ENCODE measurements around the gene AKT1. TPM values are rescaled to one million over a fixed set of nuclear protein-coding genes. Genes with fewer than 3 reads are reported as not detected.
"Not testable (repeated sequence)": the region's sequence is repeated elsewhere in the genome, so short reads cannot be mapped to it uniquely, and the experiment has no call there.

The AKT1 gene
- total RNA-seq, 1 donor from 2014 or later, result 140 TPM

DNA sequence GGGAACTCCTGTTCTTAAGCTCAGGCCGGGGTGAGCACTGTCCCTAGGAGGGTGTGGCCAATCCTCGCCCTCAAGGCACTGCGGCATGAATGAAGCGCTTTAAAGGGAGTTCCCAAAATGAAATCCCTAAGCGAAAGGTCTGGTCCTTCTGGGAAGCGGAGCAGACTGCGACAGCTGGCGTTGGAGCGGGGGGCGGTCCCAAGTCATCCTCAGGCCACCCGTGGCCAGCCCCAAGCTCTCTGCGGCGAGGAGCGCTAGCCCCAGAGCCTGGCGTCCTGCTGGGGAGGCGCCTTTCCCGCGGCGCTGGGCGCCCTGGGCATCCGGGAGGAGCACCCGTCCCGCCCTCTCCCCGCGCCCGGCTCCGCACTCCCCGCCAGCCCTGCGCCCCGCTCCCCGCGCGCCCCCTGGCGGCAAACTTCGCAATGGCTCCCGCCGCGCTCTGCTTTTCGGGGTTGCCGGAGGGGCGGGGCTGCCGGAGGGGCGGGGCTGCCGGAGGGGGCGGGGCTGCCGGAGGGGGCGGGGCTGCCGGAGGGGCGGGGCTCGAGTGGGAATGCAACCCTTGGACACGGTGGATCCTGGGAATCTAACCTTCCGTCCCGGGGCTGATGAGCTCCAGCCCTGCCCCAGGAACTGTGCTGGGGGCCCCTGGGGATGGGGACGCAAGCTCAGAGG is 30.8 kb upstream of the AKT1 start:
- Mint-ChIP-seq H3K36me3 (ENCODE audit: low read depth) (peaks cover 2% of the 10 kb centered on the region), H3K27ac (no peak overlapping the region), H3K9me3 (peaks cover 7% of the 10 kb centered on the region), H3K4me3 (peak overlapping the region; percentile 57), H3K4me1 (ENCODE audit: low read depth) (peaks cover 15% of the 10 kb centered on the region), H3K27me3 (ENCODE audit: insufficient read depth) (peaks cover 35% of the 10 kb centered on the region)
- DNase-seq (ENCODE audit: low spot score), result peak; percentile 92
- intact Hi-C loops (cut with micrococcal nuclease), result loop anchor here (1.0 to 2.0 kb wide), 7 partner anchors 26 to 149 kb away; partner anchors contain the start of genes ADSS1 and CEP170B

DNA sequence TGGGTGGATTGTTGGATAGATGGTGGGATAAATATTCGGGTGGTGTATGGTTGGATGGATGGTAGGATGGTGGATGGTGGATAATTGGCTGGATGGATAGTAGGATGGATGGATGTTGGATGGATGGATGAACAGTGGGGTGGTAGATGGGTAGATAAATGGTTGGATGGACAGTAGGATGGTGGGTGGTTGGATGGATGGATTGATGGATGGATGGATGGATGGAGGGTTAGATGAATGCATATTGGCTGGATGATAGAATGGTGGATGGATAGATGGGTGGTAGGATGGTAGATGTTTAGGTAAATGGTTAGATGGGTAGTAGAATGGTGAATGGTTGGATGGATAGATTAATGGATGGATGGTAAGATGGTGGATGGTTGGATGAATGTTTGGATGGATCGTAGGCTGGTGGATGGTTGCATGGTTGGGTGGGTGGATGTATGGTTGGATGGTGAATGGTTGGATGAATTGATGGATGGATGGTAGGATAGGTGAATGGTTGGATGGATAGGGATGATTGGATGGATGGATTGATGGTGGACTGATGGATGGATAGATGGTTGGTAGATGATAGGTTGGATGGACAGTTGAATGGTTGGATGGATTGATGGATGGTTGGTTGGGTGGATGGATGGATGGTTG is 28.9 kb upstream of the AKT1 start:
- peaks cover 7% of the 10 kb centered on the region for H3K9me3 Mint-ChIP-seq
- peaks cover 26% of the 10 kb centered on the region for H3K27me3 Mint-ChIP-seq (ENCODE audit: insufficient read depth)
- H3K27ac Mint-ChIP-seq, result no peak overlapping the region
- DNase-seq (ENCODE audit: low spot score), result no peak
- intact Hi-C loops (cut with micrococcal nuclease), result no loop called here
- peaks cover 2% of the 10 kb centered on the region for H3K36me3 Mint-ChIP-seq (ENCODE audit: low read depth)
- peak overlapping the region; percentile 47 for H3K4me3 Mint-ChIP-seq
- peaks cover 15% of the 10 kb centered on the region for H3K4me1 Mint-ChIP-seq (ENCODE audit: low read depth)

DNA sequence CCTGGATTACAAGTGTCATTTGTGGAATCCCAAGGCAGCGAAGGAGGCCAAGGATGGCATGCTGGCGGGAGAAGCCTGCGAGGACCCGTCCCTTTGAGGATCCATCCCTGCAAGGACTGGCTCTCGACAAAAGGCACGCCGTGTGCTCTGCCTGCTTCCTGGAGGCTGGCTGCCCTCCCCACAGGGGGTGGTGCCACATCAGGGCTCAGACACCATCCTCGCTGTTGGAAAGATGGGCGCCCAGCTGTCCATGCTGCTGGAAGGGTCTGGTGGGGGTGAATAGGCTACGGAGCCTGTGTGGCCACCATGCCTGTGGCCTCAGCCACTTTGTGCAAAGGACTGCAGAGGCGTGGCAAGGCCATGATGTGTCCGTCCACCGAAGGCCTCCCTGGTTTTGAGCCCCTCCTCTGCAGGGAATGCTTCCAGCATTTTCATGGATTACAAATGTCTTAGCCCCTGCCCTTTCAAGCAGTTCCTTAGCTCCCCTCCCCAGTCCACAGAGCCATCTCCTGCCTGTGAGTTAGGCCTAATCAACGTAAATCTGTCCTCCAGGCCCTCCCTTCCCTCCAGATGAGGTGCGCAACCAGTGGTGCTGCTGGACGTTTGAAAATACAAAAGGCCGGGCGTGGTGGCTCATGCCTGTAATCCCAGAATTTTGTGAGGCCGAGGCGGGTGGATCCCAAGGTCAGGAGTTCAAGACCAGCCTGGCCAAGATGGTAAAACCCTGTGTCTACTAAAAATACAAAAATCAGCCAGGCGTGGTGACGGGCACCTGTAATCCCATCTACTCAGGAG is 27.5 kb upstream of the AKT1 start:
- peaks cover 25% of the 10 kb centered on the region for H3K27me3 Mint-ChIP-seq (ENCODE audit: insufficient read depth)
- DNase-seq (ENCODE audit: low spot score), result no peak
- H3K27ac Mint-ChIP-seq, result no peak overlapping the region
- intact Hi-C loops (cut with micrococcal nuclease), result no loop called here
- peaks cover 15% of the 10 kb centered on the region for H3K4me1 Mint-ChIP-seq (ENCODE audit: low read depth)
- H3K36me3 Mint-ChIP-seq (ENCODE audit: low read depth), result peaks cover 2% of the 10 kb centered on the region
- peaks cover 7% of the 10 kb centered on the region for H3K9me3 Mint-ChIP-seq
- H3K4me3 Mint-ChIP-seq, result no peak overlapping the region

DNA sequence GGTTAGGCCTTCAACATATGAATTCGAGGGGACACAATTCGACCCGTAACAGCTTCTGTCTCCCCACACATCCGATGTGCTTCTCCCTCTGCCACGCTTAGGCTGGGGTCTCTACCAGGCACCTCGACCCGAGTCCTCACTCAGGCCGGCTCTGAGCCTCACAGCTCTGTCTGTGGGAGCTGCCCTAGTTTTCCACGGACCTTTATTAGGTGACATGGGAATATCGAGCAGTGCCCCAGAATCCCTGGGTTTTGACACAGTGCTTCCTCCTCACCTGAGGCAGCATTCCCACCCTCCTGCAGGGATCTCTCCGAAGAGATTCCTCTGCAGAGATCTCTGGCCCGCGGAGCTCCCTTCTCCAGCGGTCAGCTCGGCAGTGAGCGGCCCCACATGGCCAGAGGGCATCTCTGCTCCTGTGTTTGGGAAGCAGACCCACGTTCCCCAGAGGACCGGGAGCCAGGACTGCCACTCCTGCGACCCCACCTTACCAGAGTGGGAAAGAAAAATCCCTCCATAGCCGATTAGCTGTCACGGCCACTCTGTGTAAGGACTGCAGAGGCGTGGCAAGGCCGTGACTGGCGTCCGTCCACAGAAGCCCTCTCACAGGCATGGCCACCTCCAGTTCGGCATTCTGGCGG is 26.5 kb upstream of the AKT1 start:
- H3K27ac Mint-ChIP-seq, result no peak overlapping the region
- DNase-seq (ENCODE audit: low spot score), result no peak
- intact Hi-C loops (cut with micrococcal nuclease), result no loop called here
- H3K4me1 Mint-ChIP-seq (ENCODE audit: low read depth), result peaks cover 10% of the 10 kb centered on the region
- peaks cover 18% of the 10 kb centered on the region for H3K27me3 Mint-ChIP-seq (ENCODE audit: insufficient read depth)
- H3K4me3 Mint-ChIP-seq, result no peak overlapping the region
- peaks cover 2% of the 10 kb centered on the region for H3K36me3 Mint-ChIP-seq (ENCODE audit: low read depth)
- peaks cover 7% of the 10 kb centered on the region for H3K9me3 Mint-ChIP-seq

DNA sequence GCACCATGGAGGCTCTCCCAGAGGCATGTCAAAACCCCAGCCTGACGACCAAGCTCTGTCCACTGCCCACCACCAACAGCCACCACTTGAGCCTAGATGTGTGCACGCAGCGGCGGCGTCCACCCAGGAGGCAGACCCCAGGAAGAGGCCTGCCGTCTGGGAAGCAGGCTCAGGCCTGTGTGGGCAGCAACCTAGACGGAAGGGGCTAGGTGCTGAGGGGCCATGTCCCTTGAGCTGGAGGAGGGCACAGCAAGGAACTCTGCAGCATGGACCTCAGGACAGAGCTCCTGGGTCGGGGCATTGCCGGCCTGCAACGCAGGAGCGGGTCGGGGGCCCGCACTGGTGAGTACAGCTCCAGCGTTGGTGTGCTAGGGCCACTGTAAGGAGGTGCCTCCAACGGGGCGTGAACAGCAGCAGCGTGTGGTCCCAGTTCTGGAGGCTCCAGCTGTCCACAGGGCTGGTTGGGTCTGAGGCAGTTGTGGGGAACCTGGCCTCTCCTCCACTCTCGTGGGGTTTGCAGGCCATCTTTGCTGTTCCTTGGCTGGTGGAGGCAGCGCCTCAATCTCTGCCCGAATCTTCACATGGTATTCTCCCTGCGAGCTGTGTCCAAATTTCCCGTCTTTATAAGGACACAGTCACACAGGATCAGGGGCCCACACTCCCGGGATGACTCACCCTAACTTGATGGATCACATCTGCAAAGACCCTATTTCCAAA is 25.8 kb upstream of the AKT1 start:
- Mint-ChIP-seq H3K4me3 (no peak overlapping the region), H3K4me1 (ENCODE audit: low read depth) (peaks cover 8% of the 10 kb centered on the region), H3K36me3 (ENCODE audit: low read depth) (peaks cover 5% of the 10 kb centered on the region), H3K27me3 (ENCODE audit: insufficient read depth) (peaks cover 16% of the 10 kb centered on the region), H3K27ac (no peak overlapping the region), H3K9me3 (peaks cover 7% of the 10 kb centered on the region)
- no peak for DNase-seq (ENCODE audit: low spot score)
- intact Hi-C loops (cut with micrococcal nuclease), result no loop called here

DNA sequence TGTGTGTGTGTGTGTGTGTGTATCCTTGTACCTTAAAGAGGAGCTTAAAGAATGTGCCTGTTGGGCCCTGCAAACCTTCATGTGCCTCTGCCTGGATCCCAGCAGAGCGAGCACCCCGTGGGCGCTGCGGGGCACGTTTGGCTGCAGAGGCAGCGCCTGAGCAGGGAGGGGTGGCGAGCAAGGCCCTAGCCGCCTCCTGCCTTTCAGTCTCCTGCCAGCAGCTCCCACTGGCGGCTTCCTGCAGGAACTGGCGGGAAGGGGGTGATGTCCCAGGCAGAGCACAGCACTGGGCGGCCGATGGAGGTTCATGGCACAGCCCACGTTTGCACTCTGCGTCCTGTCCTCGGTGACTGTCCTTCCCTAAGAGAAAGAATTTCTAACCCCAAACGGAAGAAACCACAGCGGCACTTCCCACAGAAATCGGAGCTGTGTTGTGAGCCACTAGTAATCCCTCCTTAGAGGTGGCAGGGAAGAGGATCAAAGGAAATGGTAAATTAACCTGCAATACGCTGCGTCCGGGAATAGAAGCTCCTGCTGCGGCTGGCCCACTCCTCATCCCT is 25.2 kb upstream of the AKT1 start:
- intact Hi-C loops (cut with micrococcal nuclease), result no loop called here

DNA sequence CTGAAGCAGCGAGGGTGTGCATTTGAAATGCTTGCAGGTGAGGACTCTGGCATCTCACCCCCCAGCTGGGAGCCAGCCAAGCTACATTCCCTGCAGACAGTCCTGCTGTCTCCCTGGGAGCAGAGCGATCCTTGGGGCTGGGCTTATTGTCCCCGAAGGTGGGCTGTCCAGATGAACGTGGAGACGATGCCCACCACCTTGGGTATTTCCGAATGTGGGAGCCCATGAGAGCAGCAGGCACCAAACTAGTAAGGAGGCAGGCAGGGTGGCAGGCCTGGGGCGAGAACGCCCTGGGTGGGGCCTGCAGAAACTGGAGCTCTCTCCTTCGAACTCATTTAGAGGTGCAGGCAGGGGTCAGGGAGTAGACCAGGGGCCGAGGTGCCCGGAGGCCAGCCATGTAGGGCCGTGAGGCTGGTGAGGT is 23.8 kb upstream of the AKT1 start:
- Mint-ChIP-seq H3K27ac (no peak overlapping the region), H3K36me3 (ENCODE audit: low read depth) (peaks cover 2% of the 10 kb centered on the region)

More for the DNA sequence above, 25.2 kb upstream of the AKT1 start:
- Mint-ChIP-seq H3K36me3 (ENCODE audit: low read depth) (peaks cover 5% of the 10 kb centered on the region), H3K9me3 (peaks cover 7% of the 10 kb centered on the region), H3K27me3 (ENCODE audit: insufficient read depth) (peaks cover 16% of the 10 kb centered on the region), H3K4me1 (ENCODE audit: low read depth) (peaks cover 4% of the 10 kb centered on the region), H3K4me3 (no peak overlapping the region), H3K27ac (no peak overlapping the region)
- DNase-seq (ENCODE audit: low spot score), result no peak

DNA sequence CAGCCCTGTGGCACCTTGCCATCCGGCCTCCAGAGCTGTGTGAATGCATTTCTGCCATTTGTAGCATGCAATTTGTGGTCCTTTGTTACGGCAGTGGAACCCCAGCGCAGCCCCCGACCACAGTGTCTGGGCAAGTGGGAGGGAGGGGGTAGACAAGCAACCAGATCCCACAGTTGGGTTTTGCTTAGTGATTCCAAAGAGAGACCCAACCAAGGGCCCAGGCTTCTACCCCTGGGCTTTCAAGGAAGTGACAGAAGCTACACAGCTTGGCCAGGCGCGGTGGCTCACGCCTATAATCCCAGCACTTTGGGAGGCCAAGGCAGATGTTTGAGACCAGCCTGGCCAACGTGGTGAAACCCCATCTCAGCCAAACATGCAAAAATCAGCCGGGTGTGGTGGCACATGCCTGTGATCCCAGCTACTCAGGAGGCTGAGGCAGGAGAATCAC is 23.2 kb upstream of the AKT1 start:
- intact Hi-C loops (cut with micrococcal nuclease), result no loop called here

More for the DNA sequence above, 23.8 kb upstream of the AKT1 start:
- intact Hi-C loops (cut with micrococcal nuclease), result no loop called here
- peaks cover 1% of the 10 kb centered on the region for H3K9me3 Mint-ChIP-seq
- peaks cover 2% of the 10 kb centered on the region for H3K4me1 Mint-ChIP-seq (ENCODE audit: low read depth)
- no peak for DNase-seq (ENCODE audit: low spot score)
- peaks cover 4% of the 10 kb centered on the region for H3K27me3 Mint-ChIP-seq (ENCODE audit: insufficient read depth)
- H3K4me3 Mint-ChIP-seq, result no peak overlapping the region

DNA sequence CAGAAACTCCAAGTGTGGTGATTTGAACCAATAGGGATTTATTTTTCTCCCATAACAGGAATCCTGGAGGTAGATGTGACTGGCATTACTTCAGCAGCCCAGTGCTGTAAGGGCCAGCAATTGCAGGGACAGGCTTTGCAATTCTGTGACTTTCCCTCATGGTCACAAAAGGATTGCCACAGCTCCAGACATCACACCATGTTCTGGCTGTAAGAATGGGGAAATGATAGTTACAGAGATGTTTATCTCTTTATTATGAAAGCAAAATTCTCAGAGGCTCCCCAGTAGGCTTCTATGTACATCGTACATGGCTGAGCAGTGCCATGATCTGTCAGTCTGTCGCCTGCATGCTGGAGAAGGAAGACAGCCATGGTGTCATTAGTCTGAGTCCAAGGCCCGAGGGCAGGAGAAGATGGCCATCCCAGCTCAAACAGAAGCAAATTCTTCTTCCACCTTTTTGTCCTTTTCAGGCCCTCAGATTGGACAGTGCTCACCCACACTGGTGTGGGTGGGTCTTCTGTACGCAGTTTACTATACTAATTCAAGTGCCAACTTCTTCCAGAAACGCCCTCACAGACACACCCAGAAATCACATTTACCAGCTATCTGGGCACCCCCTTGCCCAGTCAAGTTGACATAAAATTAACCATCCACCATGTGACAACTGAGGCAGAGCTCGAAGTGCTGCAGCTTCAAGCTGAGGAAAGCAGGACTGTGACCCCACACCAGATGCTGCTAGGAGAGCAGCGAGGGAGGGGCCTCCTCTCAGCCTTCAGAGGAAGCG is 22.6 kb upstream of the AKT1 start:
- Mint-ChIP-seq H3K9me3 (no peaks in the 10 kb centered on the region), H3K4me3 (no peak overlapping the region), H3K36me3 (ENCODE audit: low read depth) (peaks cover 6% of the 10 kb centered on the region)

More for the DNA sequence above, 23.2 kb upstream of the AKT1 start:
- Mint-ChIP-seq H3K27ac (no peak overlapping the region), H3K4me1 (ENCODE audit: low read depth) (peaks cover 9% of the 10 kb centered on the region), H3K27me3 (ENCODE audit: insufficient read depth) (no peaks in the 10 kb centered on the region), H3K4me3 (no peak overlapping the region), H3K9me3 (no peaks in the 10 kb centered on the region), H3K36me3 (ENCODE audit: low read depth) (peaks cover 5% of the 10 kb centered on the region)
- DNase-seq (ENCODE audit: low spot score), result no peak

DNA sequence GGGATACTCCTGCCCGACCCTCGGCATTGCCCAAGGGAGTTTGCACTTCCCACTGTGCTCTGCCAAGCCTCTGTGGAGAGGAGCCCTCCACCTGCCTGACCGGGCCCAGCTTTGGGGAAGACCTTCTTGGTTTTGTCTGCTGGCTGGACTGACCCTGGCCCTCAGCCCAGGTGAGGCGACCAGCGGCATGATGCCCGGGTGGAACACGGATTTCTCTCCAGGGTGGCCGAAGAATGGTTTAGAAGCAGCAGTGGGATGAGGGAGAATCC is 21.0 kb upstream of the AKT1 start:
- intact Hi-C loops (cut with micrococcal nuclease), result no loop called here
- no peaks in the 10 kb centered on the region for H3K9me3 Mint-ChIP-seq
- H3K4me1 Mint-ChIP-seq (ENCODE audit: low read depth), result peaks cover 14% of the 10 kb centered on the region
- H3K36me3 Mint-ChIP-seq (ENCODE audit: low read depth), result peaks cover 6% of the 10 kb centered on the region
- H3K27me3 Mint-ChIP-seq (ENCODE audit: insufficient read depth), result no peaks in the 10 kb centered on the region
- no peak for DNase-seq (ENCODE audit: low spot score)
- peak overlapping the region; percentile 91 for H3K4me3 Mint-ChIP-seq
- peak overlapping the region; percentile 92 for H3K27ac Mint-ChIP-seq

More for the DNA sequence above, 22.6 kb upstream of the AKT1 start:
- no peak for DNase-seq (ENCODE audit: low spot score)
- intact Hi-C loops (cut with micrococcal nuclease), result no loop called here
- Mint-ChIP-seq H3K4me1 (ENCODE audit: low read depth) (peaks cover 14% of the 10 kb centered on the region), H3K27ac (no peak overlapping the region), H3K27me3 (ENCODE audit: insufficient read depth) (no peaks in the 10 kb centered on the region)

DNA sequence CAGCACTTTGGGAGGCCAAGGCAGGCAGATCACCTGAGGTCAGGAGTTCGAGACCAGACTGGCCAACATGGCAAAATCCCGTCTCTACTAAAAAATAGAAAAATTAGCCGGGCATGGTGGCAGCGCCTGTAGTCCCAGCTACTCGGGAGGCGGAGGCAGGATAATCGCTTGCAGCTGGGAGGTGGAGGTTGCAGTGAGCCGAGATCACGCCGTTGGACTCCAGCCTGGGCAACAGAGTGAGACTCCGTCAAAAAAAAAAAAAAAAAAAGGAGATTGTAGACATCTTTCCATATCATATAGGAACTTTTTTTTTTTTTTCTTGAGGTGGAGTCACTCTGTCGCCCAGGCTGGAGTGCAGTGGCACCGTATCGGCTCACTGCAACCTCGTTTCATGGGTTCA is 19.2 kb upstream of the AKT1 start:
- intact Hi-C loops (cut with micrococcal nuclease); H3K27me3 Mint-ChIP-seq (ENCODE audit: insufficient read depth); H3K9me3 Mint-ChIP-seq; H3K36me3 Mint-ChIP-seq (ENCODE audit: low read depth); DNase-seq (ENCODE audit: low spot score): not testable (repeated sequence)
- Mint-ChIP-seq H3K27ac (peak overlapping the region; percentile 92), H3K4me3 (peak overlapping the region; percentile 91), H3K4me1 (ENCODE audit: low read depth) (peaks cover 14% of the 10 kb centered on the region)

All from activated T-helper 1 cell treated with anti-CD3 and anti-CD28 coated beads, Interleukin-12 subunit alpha, Interleukin-12 subunit beta, Interleukin-2, Interleukin-4 antibody, amounts not matched to agents 30 ng/mL and 10 ng/mL and 1 ng/mL, durations not matched to agents 14 hours and 24 hours and 36 hours (primary cell).